H1 (cell line): ENCODE results near the gene RTN4RL2. TPM values are rescaled to one million over a fixed set of nuclear protein-coding genes. Genes with fewer than 3 reads are reported as not detected.
A peak's percentile ranks its signal among the peaks of the same experiment; 100 is the strongest.

Experiments used
- FOSL1 ChIP-seq: IDR thresholded peaks from 2 replicates; pipeline ENCODE4 v1.6.1; 2011; ENCODE audit warnings: mild to moderate bottlenecking, low read depth, low read length, moderate library complexity; ENCODE audit not compliant: insufficient read depth
- HDAC6 ChIP-seq: IDR thresholded peaks from one replicate; pipeline ENCODE4 v1.7.1; 2012; ENCODE audit warnings: low read depth, mild to moderate bottlenecking, inconsistent platforms, low read length, moderate library complexity
- JUND ChIP-seq: IDR thresholded peaks from 2 replicates; pipeline ENCODE4 v1.6.1; 2011; ENCODE audit warnings: mild to moderate bottlenecking, improper control_type of control experiment, low read length
- POLR2AphosphoS5 ChIP-seq: IDR thresholded peaks from 2 replicates; pipeline ENCODE4 v1.6.1; 2011; ENCODE audit warnings: low read depth, low read length
- SIN3A ChIP-seq, 2 experiments: IDR thresholded peaks in 1 of 2; conservative IDR thresholded peaks in 1 of 2; 2 replicates each; pipeline ENCODE4 v1.6.1; 2011 to 2012; ENCODE audit warnings: low read length in 2 of 2, improper control_type of control experiment in 1 of 2, low read depth in 1 of 2, mild to moderate bottlenecking in 1 of 2
- TBP ChIP-seq: IDR thresholded peaks from 2 replicates; pipeline ENCODE4 v1.6.1; 2011; ENCODE audit warnings: low read depth, low read length, improper control_type of control experiment
- YY1 ChIP-seq: IDR thresholded peaks from 2 replicates; pipeline ENCODE4 v1.6.1; 2011; ENCODE audit warnings: low read depth, mild to moderate bottlenecking, low read length
- polyA plus RNA-seq, 7 experiments: library from polyadenylated mRNA; depleted of rRNA in 3 of 7; stranded (reverse) in 5 of 7; unstranded in 2 of 7; fragments of >200 nt in 5 of 7; fragments of 200-250 nt in 2 of 7; gene quantifications; 1 replicate in 5 of 7; 2 replicates in 1 of 7; 4 replicates in 1 of 7; pipeline versions ENCODE4 v1.2.1 to v1.2.3, GENCODE V29; 2011 to 2013; ENCODE audit warnings: missing spikeins in 2 of 7, mixed read lengths in 2 of 7
- total RNA-seq: library from RNA; stranded (reverse); fragmentation: NEBNext Ultra II Directional; extraction: Animal tissue kit (Norgen Biotek cat#: 25700); gene quantifications from 2 replicates; pipeline ENCODE4 v1.2.1, GENCODE V29; 2021
- TF ChIP-seq, protein P1 (sequence below): IDR thresholded peaks from 2 replicates; pipeline ENCODE4 v1.6.1; 2011; ENCODE audit warnings: low read depth, mild to moderate bottlenecking, low read length; ENCODE audit not compliant: insufficient read depth
- TF ChIP-seq, protein P2 (sequence below): fragments of 300-600 bp; sonication (generic); IDR thresholded peaks from 2 replicates; pipeline ENCODE4 v1.7.1; 2012; ENCODE audit warnings: low read length, moderate library complexity, mild to moderate bottlenecking, inconsistent platforms; ENCODE audit not compliant: insufficient replicate concordance

Gene RTN4RL2
- total and polyA plus RNA-seq, 2 of the 8 experiments (the other 6 are each of a cell fraction or from before 2014, with no cell fraction given) = 11.4 to 23.7 TPM

DNA sequence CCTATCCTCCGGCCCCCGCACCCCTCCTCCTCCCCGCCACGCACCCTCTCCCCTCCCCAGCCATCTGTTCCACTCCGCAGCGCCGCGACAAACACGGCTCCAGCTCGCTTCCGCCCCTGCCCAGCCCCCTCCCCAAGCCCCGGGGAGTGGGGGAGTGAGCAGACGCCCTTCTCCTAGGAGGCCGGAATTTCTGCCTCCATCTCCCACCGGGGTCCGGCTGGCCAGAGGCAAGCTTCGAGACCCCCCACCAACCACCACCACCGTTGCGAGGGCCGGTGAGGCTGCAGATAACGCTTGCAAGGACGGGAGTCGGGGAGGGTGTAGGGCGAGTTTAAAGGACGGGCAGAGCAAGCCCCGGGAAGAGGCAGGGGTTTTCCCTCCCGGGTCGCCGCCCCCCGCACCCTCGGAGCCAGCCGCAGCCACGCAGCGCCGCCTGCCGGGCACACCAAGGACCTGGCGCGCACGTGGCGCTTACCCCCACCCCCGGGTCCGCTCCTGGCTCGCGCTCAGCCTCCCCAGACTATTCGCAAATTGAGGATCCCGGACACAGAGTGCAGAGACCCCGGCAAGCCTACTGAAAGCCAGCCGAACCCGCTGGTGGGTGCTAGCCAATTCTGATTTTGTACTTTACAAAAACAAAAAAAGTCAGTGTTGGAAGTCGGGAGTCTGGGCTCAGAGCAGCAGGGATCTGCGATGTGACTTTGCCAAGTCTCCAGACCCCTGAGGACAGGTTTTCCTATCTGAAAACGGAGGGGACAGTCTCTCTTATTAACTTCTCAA lies 22.6 kb downstream of the RTN4RL2 start (continued):
- no peak for TF ChIP-seq TBP
- TF ChIP-seq, protein P1, sequence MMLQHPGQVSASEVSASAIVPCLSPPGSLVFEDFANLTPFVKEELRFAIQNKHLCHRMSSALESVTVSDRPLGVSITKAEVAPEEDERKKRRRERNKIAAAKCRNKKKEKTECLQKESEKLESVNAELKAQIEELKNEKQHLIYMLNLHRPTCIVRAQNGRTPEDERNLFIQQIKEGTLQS = 0 out of 2 replicates have a peak, but pooled peaks have one; percentile 35
- TF ChIP-seq, protein P2, sequence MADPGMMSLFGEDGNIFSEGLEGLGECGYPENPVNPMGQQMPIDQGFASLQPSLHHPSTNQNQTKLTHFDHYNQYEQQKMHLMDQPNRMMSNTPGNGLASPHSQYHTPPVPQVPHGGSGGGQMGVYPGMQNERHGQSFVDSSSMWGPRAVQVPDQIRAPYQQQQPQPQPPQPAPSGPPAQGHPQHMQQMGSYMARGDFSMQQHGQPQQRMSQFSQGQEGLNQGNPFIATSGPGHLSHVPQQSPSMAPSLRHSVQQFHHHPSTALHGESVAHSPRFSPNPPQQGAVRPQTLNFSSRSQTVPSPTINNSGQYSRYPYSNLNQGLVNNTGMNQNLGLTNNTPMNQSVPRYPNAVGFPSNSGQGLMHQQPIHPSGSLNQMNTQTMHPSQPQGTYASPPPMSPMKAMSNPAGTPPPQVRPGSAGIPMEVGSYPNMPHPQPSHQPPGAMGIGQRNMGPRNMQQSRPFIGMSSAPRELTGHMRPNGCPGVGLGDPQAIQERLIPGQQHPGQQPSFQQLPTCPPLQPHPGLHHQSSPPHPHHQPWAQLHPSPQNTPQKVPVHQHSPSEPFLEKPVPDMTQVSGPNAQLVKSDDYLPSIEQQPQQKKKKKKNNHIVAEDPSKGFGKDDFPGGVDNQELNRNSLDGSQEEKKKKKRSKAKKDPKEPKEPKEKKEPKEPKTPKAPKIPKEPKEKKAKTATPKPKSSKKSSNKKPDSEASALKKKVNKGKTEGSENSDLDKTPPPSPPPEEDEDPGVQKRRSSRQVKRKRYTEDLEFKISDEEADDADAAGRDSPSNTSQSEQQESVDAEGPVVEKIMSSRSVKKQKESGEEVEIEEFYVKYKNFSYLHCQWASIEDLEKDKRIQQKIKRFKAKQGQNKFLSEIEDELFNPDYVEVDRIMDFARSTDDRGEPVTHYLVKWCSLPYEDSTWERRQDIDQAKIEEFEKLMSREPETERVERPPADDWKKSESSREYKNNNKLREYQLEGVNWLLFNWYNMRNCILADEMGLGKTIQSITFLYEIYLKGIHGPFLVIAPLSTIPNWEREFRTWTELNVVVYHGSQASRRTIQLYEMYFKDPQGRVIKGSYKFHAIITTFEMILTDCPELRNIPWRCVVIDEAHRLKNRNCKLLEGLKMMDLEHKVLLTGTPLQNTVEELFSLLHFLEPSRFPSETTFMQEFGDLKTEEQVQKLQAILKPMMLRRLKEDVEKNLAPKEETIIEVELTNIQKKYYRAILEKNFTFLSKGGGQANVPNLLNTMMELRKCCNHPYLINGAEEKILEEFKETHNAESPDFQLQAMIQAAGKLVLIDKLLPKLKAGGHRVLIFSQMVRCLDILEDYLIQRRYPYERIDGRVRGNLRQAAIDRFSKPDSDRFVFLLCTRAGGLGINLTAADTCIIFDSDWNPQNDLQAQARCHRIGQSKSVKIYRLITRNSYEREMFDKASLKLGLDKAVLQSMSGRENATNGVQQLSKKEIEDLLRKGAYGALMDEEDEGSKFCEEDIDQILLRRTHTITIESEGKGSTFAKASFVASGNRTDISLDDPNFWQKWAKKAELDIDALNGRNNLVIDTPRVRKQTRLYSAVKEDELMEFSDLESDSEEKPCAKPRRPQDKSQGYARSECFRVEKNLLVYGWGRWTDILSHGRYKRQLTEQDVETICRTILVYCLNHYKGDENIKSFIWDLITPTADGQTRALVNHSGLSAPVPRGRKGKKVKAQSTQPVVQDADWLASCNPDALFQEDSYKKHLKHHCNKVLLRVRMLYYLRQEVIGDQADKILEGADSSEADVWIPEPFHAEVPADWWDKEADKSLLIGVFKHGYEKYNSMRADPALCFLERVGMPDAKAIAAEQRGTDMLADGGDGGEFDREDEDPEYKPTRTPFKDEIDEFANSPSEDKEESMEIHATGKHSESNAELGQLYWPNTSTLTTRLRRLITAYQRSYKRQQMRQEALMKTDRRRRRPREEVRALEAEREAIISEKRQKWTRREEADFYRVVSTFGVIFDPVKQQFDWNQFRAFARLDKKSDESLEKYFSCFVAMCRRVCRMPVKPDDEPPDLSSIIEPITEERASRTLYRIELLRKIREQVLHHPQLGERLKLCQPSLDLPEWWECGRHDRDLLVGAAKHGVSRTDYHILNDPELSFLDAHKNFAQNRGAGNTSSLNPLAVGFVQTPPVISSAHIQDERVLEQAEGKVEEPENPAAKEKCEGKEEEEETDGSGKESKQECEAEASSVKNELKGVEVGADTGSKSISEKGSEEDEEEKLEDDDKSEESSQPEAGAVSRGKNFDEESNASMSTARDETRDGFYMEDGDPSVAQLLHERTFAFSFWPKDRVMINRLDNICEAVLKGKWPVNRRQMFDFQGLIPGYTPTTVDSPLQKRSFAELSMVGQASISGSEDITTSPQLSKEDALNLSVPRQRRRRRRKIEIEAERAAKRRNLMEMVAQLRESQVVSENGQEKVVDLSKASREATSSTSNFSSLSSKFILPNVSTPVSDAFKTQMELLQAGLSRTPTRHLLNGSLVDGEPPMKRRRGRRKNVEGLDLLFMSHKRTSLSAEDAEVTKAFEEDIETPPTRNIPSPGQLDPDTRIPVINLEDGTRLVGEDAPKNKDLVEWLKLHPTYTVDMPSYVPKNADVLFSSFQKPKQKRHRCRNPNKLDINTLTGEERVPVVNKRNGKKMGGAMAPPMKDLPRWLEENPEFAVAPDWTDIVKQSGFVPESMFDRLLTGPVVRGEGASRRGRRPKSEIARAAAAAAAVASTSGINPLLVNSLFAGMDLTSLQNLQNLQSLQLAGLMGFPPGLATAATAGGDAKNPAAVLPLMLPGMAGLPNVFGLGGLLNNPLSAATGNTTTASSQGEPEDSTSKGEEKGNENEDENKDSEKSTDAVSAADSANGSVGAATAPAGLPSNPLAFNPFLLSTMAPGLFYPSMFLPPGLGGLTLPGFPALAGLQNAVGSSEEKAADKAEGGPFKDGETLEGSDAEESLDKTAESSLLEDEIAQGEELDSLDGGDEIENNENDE = no peak
- 0 out of 2 replicates have a peak, but pooled peaks have one; percentile 29 for TF ChIP-seq FOSL1
- no peak for TF ChIP-seq YY1
- no peak for TF ChIP-seq JUND
- no peak for TF ChIP-seq HDAC6
- TF ChIP-seq POLR2AphosphoS5 = peak; percentile 31; the same call in 1 of the 2 replicates
- peak; percentile 55 to 80; a peak in 2 of 4 replicates for TF ChIP-seq SIN3A (conservative IDR thresholded peaks at IDR 0.05 in 1 of 2, IDR thresholded peaks at IDR 0.05 in 1 of 2; ENCODE audit: low read depth in 1 of 2, low read length in 2 of 2)
